Measurements from ENCODE around the gene AEBP1.
A peak's percentile ranks its signal among the peaks of the same experiment; 100 is the strongest.

AEBP1 gene

GRCh38 chr7:44140341-44140740 lies 36.2 kb downstream of the AEBP1 start:
- DNase-seq (ENCODE audit: low spot score): no peak
- no peak for FAIRE-seq

- FAIRE-seq (no peak), DNase-seq (ENCODE audit: low spot score) (no peak)
These were observed 37.2 kb downstream of the AEBP1 start, which contains the start of gene MYL7 for GRCh38 chr7:44141221-44141850. Gene MYL7 (minus strand): TSS chr7:44141332. CDS start chr7:44141305, 27 bp downstream.

DNA sequence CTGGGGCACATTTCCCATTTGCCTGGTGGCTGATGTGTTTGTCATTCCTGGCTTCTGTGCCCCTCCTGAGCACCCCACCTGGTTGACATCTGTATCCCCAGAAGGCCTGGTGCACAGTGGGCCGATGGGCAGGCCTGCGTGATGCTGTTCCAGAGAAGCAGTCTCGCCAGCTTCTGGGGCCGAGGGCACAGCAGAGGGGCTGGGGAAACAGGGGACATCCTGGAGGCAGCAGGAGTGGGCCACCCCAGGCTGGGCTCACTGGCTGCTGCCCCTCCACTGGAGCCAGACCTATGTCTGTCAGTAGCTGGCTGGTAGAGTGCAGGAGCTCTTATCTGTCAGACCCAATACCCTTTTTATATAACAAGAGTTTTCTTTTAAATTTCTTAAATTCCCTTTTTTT lies 37.9 kb downstream of the AEBP1 start:
- peak; percentile 61 for FAIRE-seq
- DNase-seq (ENCODE audit: low spot score): no peak

DNA sequence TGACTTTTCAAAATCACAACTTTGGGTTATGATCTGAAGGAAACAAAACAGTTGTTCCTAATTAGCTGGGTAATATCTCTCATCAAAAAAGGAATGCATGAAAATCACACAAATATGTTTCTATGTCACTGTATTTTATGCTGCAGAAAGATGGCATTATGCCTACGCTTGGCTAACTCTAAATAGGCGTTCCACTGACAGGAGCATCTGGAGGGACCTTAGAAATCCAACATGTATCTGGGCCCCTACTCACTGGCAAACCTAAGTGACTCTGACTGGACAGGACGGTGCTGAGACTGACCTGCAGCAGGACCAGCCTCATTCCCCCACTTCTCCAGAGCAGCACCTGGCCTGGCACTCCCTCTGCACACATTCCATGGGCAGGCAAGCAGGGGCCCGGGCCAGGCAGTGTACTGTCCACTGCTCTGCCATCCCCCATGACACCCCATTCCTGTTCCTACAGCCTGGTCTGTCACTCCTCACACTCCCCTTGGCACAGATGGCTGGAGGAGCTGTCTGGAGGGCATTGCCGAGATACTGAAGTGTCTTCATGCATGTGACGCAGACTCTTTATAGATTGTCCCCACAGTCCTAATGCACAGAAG lies 39.6 kb downstream of the AEBP1 start:
- no peak for FAIRE-seq
- DNase-seq (ENCODE audit: low spot score): no peak

- no peak for FAIRE-seq
These were observed 40.4 kb downstream of the AEBP1 start for GRCh38 chr7:44144426-44144967.

GRCh38 chr7:44144968-44145478 lies 40.9 kb downstream of the AEBP1 start:
- FAIRE-seq: no peak
- no peak for DNase-seq (ENCODE audit: low spot score)

More at GRCh38 chr7:44144426-44144967, 40.4 kb downstream of the AEBP1 start:
- DNase-seq (ENCODE audit: low spot score): no peak

- DNase-seq (ENCODE audit: low spot score) (no peak), FAIRE-seq (peak; percentile 87)
These were observed 41.4 kb downstream of the AEBP1 start for GRCh38 chr7:44145479-44145968.

- DNase-seq (ENCODE audit: low spot score) (peak; percentile 50), FAIRE-seq (no peak)
These were observed 42.1 kb downstream of the AEBP1 start for GRCh38 chr7:44145969-44146911.

DNA sequence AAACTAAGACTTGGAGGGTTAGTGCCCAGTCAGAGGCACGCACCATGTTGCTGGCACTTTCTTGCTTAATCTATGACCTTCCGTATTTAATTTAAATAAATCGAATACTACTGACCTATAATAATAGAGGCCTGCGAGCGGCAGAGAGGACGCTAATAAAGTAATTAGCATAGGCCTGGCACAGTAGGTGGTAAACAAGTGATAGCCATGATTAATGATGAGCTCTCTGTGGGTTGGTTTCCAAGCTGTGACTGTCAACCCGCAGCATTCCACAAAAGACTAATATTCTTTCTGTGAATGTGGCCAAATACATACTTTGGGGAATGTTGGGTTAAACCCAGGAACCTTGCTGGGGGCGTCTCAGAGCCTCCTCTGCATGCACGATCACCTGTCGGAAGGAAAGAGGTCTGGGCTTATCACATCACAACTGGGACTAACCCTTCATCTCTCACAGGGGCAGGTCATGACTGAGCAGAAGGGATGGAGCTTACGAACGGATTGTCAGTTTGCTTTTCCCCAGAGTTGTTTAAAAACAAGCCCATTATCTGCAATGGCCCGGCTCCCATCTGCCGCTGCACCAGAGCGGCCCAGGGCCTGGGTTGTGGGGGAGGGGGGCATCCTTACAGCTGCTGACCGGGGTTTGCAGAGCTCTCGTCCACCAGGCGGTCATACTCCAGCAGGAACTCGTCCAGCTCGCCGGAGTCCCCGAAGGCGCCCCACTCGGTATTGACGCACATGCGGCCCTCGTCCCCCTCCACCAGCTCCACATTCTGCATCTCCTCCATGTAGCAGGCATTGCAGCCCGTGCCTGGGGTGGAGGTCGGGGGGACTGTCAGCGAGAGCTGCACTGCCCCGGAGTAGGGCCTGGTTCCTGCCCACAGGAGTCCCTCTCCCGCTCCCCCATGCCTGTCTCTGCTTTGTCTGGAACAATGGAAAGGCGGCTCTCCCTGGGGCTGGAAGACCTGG lies 43.2 kb downstream of the AEBP1 start:
- no peak for DNase-seq (ENCODE audit: low spot score)
- peak; percentile 37 for FAIRE-seq

DNA sequence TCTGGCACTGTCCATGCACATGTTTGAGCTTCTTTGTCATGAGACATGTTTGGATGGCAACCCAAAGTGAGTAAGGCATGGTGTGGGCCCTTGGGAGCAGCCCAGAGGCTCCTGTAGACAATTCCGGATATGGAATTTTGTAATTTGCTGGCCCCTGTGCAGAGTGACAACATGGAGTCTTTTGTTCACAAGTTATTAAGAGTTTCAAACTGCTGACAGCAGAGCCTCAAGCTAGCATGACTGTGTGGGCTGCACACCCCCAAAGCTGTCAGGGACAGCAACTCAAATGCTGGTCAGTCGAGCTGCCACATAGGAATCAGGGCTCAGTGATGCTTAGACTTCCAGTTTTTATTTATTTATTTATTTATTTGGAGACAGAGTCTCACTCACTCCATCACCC lies 44.0 kb downstream of the AEBP1 start:
- FAIRE-seq (no peak), DNase-seq (ENCODE audit: low spot score) (no peak)

- FAIRE-seq: no peak
These were observed 44.9 kb downstream of the AEBP1 start for GRCh38 chr7:44148961-44149536.

GRCh38 chr7:44149571-44150465 lies 45.7 kb downstream of the AEBP1 start:
- peak; percentile 61 for FAIRE-seq
- no peak for DNase-seq (ENCODE audit: low spot score)

More at GRCh38 chr7:44148961-44149536, 44.9 kb downstream of the AEBP1 start:
- no peak for DNase-seq (ENCODE audit: low spot score)

DNA sequence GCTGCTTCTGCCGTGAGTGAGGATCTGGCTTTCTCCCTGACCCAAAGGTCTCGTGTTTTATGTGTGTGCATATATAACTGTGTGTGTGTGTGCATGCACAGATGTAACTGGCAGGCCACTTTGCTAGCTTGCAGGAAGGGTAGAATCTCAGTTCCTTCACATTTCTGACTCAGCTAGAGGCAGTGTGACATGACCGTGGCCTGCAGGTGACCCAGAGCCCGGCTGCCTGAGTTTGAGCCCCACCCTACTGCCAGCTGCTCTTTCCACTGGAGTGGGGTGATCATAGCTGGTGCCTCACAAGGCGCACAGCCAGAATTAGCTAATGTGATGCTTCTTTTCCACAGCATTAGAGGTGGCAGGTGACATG lies 46.3 kb downstream of the AEBP1 start:
- FAIRE-seq (peak; percentile 48), DNase-seq (ENCODE audit: low spot score) (no peak)

- peak; percentile 73 for FAIRE-seq
- DNase-seq (ENCODE audit: low spot score): no peak
These were observed 47.1 kb downstream of the AEBP1 start for GRCh38 chr7:44150966-44151941.

DNA sequence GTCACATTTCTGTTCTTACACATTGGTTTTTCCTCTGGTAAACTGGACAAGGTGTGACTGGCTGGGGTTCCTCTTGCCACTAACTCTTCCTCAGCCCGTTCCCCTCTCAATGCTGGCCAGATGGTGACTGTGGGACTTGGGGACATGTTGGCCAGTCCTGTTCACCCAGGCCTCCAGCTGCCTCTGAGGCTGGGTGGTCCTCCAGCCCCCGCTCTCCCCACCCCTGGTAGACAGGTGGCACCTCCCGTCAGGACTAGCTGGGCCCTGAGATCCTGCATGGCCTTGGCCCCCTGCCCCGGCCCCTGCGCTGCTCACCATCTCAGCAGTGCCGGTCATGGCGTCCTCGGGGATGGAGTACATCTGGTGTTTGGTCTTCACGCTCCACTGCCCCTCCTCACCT lies 47.8 kb downstream of the AEBP1 start:
- FAIRE-seq (peak; percentile 55), DNase-seq (ENCODE audit: low spot score) (no peak)

DNA sequence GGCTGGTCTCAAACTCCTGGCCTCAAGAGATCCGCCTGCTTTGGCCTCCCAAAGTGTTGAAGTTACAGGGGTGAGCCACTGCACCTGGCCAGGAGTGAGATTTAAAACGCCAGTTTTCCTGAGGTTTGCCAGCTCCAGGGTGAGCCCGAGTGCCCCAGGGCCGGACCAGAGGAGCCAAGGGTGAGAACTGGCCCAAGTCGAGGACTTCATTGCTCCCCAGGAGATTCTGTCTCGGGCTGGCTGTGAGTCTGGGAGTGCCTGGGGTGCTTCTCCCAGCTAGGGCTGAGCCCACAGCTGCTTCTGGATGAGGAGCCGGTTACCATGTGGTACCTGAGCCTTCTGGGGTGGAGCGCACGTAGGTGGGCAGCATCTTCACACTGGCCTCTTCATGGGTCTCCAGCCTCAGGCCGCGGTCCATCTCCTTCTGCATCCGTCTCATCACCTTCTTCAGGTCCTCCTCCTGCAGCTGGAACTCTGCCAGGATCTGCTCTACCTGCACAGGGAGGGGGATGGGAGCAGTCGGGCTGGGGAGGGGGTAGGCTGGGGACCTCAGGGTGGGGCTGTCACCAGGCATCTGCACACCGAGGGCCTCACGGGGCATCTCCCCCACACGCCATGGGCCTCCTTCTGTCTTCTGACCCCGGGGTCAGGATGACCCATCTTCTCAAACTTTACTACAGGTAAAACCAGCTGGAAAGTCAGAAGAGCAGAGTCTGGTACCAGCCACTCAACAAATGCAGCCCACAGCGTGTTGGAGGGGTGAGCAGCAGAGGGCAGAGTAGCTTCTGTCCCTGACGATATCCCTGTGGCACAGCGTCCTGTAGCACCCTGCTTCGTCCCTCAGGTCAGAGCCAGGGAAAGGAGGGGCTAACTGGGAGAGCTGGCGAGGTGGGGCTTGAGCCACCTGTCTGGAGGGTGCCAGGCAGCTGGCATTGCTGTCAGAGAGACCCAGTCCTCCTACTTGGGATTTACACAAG lies 49.1 kb downstream of the AEBP1 start:
- DNase-seq (ENCODE audit: low spot score) (no peak), FAIRE-seq (peak; percentile 63)
